Fibroblast of skin of abdomen (primary cell): ENCODE measurements around the gene RORC.
A peak's percentile ranks its signal among the peaks of the same experiment; 100 is the strongest.
"Not testable (repeated sequence)": the region's sequence is repeated elsewhere in the genome, so short reads cannot be mapped to it uniquely, and the experiment has no call there.

Experiments
- DNase-seq: peaks from one replicate; pipeline ENCODE4 v3.0.0-alpha.2; 2013

Gene RORC

DNA sequence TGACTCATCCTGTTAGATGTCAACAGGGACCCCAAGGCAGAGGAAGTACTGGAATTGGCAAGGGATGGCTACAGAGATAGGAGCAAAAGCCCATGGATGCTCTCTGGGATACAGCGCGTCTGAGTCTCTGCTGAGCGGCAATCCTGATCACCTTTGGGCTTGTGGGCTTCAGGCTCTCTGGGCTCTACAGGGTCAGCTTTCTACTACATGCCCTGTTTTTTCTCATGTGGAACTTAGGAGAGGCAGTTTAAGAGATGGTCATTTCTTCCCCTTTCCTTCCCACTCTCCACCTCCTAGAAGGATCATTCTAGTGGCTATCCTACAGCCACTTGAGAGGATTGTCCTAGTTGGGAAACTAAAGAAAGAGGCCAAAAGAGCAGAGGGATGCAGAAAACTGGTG is 27.7 kb downstream of the RORC start:
- no peak for DNase-seq

DNA sequence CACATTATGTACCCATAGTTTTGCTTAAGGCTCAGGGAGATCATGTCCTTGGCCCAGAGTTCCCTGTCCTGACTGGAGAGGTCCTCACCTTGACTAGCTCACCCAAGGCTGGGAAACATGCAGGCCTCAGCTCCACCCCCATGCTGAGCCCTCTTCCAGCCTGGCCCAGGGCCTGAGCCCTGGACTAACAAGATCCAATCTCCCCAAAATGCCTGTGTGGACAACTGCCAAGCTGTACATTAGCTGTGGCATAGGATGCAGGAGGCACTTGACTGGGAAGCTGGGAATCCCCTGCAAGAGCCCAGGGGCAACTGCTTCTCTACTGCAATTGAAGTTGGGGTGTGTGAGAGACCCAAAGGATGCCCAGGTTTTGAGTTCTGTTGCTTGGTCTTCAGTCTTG is 28.4 kb downstream of the RORC start:
- no peak for DNase-seq

DNA sequence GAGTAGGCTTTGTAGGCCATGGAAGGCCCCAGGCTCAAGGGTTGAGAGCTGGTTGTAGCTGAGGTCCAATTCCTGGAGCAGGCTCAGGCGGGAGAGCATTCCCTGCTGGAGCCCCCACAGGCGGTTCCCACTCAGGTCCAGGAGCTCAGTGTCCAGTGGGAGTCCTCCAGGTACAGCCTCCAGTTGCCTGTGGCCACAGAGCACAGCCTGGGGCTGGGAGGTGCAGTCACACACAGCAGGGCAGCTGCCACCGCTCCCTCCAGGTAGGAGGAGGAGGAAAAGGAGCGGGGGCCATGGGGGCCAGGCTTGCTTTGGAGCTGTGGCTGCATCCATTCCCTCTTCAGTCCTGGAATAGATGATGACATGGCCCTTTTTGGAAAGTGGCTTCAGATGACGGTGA is 29.2 kb downstream of the RORC start:
- no peak for DNase-seq

DNA sequence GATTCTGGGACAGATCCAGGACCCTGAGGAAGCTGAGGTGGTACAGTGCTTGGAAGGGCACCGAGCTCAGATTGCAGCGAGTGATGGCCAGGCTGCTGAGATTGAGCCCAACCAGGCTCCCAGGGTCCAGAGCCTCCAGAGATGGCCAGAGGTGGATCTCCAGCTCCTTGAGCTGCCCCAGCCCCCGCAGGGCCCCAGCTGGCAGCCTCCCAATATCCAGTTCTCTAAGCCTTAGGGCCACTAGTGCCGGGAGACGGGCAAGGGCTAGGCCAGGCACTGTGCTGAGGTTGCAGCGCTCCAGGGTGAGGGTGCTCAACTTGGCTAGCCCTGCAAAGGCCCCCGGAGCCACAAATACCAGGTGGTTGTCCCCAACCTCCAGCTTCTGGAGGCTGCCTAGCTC is 29.8 kb downstream of the RORC start:
- DNase-seq = no peak

DNA sequence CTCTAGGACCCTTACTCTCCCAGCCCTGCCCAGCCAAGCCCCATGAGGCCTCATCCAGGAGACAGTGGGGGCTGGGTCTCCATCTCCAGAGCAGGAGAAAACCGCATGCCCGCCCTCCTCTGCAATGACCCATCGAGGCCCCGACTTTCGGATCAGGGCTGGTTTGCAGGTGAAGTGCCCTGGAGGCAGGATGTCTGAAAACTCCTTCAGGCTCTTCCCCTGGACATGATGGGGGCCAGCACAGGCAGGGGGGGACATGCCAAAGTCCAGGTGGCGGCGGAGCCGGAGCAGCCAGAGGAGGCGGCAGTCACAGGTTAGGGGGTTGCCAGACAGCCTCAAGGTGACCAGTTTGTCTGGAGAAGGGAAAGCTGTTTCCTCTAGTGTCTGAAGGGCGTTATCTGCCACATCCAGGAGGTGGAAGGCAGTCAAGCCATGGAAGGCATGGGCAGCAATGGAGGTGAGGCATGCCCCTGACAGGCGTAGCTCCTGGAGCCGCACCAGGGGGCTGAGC is 30.2 kb downstream of the RORC start:
- DNase-seq = no peak

DNA sequence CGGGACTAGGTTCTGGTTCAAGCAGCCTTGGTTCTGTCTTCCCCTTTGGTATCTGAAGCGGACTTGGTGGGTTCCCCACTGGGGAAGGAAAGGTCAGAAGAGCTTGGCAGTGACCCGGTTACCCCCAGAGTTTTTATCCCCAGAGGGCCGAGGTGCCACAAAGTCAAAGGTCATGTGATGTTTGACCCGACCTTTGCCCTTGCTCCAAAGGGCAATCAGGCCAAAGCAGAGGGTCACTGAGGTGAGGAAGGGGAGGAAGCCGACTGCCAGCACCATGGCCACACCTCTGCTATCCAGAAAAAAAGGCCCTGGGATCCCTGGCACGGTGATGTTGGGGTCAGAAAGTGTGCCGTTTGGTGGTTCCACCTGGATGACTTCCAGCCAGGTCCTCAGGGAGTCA is 30.8 kb downstream of the RORC start:
- DNase-seq = no peak

DNA sequence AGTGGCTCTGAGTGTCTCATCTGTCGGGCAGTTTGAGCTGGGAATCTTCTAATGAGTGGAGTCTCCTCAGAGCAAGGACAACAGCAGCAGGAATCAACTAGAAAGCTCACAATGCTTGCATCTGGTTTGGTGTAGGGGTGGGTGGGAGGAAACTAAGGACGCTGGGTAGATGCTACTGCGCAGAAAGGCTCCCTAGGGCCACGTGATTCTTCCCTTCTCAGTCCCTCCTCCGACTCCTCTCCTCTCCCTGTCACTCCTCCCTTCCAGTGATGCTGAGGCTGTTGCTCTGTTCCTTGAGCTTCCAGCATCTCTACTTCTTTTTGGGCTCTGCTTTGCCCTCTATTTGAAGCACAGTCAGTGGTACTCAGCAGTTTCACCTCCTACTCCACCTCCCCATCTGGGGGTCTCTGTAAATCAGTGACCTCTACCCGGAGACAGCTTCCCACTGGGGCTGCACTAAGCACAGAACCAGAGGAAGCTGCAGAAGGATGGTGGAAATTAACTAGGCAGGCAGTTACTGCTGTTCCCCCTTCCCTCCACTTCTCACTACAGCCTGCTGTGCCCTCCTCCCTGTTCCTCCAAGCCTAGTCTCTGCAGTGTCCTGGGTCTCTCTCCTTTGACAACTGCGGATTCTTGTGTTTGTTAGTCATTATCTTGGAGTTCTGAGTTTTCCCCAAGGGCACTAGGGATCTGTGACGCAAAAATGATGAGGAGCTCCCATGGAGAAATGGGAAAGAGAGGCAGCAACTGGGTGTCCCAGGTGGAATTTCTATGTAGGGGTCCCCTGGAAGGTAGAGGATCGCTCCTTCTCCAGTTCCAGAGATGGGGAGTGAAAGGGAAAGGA is 32.2 kb downstream of the RORC start:
- no peak for DNase-seq

DNA sequence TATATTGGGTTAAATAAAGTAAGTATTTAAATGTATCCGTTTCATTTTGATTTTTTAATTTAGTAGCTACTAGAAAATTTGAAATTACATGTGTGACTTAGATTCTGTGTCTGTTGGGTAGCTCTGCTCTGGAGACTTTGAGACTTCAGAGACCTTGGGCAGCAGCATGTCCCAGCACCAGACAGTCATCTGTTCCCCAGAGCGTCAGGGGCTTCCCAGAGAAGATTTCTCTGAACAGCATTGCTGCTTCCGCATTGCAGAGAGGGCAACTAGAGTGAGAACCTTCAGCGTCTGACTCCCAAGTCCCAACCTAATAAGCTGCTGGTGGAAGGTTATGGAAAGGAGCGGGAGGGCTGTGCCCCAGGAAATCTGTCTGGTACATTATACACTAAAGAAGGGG is 33.0 kb downstream of the RORC start:
- no peak for DNase-seq

DNA sequence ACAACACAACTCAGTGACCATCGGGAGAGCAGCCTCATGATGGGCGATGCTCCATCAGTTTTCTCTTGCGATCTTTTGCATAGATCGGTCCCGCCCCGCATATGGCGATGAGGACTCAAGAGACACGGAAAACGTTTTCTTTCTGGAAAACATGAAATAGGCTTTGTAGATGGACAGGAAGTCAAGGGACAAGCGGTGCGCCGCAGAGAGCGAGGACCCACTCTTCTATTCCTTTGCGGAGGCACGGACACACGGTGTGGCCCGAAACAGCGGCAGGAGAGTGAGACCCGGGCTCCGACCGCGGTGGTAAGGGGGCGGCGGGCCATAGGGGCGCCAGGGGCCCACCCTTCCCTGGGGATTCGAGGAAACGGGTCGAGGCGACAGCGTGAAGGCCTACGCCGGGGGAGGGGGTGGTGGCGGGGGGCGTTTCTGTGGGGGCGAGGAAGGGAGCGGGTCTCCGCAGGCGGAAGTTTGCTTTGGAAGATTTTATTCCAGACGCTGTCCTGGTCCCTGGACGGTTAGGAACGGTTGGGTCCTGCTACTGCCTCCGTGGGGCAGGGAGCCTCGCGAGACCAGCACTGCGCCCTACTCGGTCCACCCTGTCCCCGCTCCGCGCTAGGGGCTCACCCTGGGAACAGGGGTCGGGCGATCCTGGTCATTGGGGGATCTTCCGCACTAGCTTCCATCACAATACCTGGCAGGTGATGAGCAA is 40.5 kb downstream of the RORC start:
- DNase-seq = no peak

DNA sequence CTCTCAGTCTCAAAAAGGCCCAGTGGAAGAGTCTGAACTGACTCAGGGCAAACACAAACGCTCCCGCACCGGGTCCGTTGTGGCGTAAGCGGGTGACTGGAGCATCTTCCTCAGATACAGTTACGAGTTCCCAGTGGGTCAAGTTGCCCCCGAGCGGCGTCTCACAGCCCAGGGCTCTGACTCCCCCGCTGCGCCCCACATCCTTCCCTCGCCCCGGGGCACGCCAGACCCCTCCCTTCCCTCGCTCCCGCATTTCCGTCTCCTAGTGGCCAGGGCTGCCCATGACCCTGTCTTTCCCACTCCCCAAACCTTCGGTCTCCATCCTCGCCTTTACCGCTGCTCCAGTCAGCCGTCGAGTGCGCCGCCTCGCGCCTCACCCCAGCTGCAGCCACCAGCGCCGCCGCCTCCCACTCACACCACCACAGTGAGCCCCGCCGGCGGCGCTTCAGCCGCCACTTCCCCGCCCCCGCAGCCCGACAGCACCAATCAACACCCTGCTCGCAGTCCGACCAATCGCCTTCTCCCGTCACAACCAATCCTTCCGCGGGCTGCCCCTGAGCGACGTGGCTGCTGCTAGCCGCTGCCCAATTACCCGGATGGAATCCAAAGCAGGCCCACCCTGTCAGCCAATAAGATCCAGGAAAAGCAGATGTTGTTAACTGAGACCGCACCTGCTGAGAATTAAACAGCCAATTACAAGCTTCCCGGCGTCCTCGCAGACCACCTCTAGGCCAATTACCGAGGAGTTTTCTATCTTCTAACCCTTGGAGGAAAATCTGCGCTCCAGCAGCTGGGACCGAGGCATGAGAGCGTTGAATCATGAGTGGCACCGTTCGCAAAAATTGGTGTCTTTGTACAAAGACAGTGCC is 41.3 kb downstream of the RORC start, which contains the start of gene TDRKH:
TSS of gene TDRKH (minus strand) at position 430 of the 869 bp plus-strand sequence. CDS start 7,478 bp downstream, outside the sequence.
- DNase-seq = peak; percentile 99

DNA sequence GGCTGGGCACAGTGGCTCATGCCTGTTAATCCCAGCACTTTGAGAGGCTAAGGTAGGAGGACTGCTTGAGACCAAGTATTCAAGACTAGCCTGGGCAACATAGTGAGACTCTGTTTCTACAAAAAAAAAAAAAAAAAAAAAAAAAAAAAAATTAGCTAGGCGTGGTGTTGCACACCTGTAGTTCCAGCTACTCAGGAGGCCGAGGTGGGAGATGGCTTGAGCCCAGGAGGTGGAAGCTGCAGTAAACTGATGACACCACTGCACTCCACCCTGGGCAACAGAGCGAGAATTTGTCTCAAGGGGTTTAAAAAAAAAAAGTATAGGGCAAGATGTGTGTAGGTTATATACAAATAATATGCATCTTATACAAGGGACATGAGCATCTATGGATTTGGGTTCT is 43.9 kb downstream of the RORC start:
- no peak for DNase-seq

DNA sequence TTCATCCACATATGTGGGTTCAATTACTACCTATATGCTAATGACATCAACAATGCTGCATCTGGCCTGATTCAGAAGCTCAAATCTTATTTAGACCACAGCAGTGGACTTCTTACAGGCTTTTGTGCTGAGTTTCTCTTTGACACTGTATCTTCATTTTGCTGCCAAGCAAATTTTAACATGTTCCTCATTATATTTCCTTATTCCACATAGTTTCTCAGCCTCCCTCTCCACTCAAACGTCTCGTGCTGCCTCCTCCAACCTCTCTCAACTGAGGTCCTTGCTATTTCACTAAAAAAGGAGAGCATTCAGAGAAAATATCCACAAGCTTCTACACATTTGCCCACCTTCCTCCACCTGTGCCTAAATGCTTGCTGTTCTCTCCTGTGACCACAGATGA is 47.8 kb downstream of the RORC start:
- DNase-seq = no peak

DNA sequence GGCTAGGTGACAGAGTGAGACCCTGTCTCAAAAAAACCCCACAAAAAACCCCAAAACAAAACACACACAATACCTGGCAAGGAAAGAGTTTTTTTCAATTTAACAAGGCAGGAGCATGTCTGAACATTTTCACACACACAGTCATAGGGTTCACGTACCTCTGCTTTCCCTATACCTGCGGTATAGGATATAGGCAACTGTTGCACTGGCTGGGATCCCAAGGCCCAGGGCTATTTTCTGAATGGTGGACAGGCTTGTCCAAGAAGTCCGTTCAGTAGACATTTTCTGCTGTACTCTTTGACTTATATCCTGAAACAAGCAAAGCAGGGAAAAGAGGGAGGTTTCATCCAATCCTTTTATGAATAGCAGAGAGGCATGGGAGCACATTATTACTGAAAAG is 48.9 kb downstream of the RORC start:
- no peak for DNase-seq

DNA sequence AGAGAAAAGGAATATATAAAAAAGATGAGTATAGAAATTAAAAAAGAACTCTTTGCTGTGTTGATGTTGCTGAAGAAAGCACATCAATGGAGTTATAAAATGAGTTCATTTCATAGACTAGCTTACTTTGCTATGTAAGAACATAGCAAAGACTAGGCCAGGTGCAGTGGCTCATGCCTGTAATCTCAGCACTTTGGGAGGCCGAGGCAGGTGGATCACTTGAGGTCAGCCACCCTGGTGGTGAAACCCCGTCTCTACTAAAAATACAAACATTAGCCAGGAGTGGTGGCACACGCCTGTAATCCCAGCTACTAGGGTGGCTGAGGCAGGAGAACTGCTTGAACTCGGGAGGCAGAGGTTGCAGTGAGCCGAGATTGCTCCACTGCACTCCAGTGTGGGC is 49.6 kb downstream of the RORC start:
- DNase-seq = not testable (repeated sequence)

DNA sequence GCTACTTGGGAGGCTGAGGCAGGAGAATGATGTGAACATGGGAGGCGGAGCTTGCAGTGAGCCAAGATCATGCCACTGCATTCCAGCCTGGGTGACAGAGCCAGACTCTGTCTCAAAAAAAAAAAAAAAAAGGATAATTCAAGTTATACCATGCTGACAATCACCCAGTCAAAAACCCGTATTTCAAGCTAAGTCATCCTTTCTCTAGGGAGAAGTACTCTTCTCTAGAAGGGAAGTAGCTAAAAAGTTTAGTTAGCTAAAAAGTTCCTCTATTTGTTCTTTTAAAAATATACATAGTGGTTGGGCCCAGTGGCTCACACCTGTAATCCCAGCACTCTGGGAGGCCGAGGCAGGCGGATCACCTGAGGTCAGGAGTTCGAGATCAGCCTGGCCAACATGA is 50.9 kb downstream of the RORC start:
- not testable (repeated sequence) for DNase-seq

DNA sequence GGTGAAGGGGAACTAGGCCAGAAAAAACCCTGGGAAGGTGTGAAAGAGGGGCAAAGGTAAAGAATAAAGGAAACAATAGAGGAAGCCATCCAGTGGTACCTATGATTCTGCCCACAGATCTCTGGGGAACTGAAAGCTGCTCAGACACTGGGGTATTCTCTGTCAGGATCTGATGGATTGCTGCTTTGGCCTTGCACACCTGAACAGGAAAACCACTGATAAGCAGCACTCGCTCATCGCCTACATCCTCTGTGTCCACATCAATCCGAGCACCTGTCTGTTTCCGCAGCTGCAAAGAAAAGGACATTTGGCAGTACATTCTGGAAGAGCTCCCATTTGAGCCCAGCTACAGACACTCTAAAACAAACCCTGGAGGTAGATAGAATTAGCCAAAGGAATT is 51.8 kb downstream of the RORC start:
- DNase-seq = no peak

DNA sequence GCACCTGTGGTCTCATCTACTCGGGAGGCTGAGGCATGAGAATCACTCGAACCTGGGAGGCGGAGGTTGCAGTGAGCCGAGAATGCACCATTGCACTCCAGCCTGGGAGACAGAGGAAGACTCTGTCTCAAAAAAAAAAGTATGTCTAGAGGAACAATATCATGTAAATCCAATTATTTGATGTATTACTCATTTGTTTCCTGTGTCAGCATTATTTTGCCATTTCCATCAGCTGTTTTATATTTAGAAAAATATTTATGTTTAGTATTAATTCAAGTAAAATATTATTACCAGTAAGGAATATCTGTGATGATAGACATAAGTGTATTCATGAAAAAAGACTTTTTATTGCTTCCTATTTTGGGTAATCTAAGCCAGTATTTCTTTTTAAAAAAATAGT is 54.3 kb downstream of the RORC start:
- no peak for DNase-seq

DNA sequence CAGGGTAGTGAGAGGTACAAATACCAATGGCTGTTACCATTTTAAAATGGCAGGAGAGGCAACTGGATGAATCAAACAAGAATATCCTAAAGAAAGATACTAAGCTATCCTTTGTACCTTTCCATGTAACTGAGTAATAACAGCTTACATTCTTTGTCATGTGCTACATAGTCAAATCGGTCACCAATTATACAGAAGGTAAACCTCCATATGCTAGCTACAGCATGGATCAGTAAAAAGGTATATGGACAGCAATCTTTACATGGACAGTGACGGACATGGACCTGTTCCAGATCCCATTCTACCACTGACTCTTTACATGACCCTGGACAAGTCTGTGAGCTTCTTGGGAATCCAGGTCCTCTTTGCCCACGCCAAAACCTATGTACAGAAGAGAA is 54.9 kb downstream of the RORC start:
- DNase-seq = no peak

DNA sequence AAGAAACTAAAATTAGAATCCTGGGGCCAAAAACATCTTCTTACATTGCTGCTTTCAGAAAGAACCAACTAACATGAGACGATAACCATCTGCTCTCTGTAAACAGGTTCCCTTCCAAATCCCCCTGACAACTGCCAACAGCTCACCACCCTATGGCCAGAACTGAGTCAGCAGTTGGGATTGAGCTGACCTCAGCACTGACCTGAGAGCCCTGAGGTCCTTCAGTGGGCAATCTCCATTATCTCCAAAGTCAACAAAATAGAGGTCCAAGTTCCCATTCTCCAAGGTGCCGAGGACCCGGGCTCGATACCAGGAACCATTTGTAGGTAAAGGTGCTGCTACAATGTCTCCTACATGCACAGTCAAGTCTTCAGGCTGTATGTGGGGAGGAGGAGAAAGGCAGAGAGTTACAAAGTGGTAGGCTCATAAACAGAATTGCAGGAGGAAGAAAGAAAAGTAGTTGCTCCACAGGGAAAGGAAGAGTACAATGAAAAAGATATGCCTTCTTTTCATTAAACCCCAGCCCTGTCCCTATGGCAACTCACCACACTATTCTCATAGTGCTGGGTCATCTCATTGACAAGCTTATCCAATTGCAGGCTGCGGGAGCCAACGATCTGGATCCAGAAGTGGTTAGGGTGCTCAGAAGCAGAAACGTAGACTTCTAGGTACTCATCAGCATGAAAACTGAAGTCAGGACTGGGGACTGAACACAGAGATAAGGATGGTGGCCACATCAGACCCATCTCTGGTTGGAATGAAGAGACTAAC is 55.5 kb downstream of the RORC start:
- DNase-seq = no peak

DNA sequence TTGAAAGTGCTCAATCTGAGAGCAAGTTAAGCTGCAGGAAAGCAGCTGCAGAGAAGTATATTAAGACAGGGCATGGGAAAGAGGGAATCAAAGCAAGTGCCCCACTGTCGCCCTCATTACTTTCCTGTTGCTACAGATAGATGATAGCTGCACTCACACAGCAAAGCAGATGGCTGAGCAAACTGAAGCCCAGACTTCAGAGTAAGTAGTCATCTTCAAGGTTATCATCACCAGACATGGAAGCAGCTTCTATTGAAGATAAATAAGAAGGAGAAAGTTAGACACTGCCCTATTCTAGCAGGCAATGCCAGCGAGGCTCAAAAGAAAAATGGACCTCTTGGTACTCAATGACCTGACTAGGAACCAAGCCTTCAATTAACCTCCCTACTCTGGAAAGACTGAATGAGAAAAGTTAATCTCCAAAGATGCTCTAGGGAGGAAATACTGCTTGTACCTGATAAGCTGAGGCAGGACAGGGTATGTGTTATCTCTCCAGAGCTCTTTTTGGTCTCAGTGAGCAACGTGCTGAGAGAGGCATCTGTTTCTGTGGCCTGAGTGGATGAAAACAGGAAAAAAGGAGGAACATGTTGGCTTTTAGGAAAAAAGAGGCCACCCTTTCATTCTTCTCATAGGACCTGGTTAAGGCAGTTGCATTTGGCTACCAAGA is 57.2 kb downstream of the RORC start:
- DNase-seq = no peak

DNA sequence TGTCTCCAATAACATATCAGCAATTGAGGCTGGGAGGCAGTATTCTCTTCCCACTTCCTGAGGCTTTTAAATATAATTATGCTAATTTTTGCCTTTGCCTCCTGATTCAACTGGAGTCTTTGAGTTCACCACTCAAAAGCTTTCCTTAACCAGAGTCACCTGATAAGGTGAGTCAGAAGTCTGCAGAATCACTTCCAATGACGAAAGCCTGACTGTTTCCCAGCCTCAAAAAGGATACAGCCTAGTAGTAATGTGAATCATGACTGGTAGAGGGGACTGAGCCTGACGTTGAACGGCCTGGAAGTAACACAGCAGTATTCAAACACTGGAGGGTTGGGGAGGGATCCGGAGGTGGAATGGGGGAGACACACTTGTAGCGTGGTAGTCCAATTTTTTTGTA is 57.9 kb downstream of the RORC start:
- DNase-seq = no peak

DNA sequence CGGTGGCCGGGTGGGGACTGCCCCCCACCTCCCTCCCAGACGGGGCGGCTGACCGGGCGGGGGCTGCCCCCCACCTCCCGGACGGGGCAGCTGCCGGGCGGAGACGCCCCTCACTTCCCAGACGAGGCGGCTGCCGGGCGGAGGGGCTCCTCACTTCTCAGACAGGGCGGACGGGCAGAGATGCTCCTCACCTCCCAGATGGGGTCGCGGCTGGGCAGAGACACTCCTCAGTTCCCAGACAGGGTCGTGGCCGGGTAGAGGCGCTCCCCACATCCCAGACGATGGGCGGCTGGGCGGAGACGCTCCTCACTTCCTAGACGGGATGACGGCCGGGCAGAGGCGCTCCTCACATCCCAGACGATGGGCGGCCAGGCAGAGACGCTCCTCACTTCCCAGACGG is 62.3 kb downstream of the RORC start:
- not testable (repeated sequence) for DNase-seq
